Middle frontal gyrus (tissue), 1 donor: Measurements from ENCODE around the gene XRCC4.
"Not testable (repeated sequence)": the region's sequence is repeated elsewhere in the genome, so short reads cannot be mapped to it uniquely, and the experiment has no call there.

Experiments
- DNase-seq: peaks from one replicate; pipeline ENCODE4 v3.0.0-alpha.2; 2015; ENCODE audit warnings: low spot score; ENCODE audit errors: extremely low spot score

The XRCC4 gene

DNA sequence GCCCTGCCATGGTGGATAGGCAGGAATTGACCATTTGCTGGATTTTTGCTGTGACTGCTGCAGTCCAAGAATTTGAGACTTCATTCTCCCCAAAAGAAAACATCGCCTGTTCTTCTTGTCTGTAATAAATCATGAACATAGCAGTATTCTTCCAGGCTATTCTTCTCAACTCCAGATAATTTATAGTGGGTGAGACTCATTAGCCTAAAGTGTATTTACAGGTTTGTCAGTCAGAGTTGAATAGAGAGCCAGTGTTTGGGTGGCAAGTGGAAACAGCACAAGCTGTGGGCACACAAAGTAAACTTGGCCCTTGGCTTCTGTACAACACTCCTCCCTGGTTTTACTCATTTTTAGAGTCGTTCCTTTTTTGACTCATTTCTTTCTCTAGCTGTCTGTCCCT is 266.0 kb downstream of the XRCC4 start:
- DNase-seq: no peak

- no peak for DNase-seq
Measured at GRCh38 chr5:83345423-83345822, 268.1 kb downstream of the XRCC4 start.

DNA sequence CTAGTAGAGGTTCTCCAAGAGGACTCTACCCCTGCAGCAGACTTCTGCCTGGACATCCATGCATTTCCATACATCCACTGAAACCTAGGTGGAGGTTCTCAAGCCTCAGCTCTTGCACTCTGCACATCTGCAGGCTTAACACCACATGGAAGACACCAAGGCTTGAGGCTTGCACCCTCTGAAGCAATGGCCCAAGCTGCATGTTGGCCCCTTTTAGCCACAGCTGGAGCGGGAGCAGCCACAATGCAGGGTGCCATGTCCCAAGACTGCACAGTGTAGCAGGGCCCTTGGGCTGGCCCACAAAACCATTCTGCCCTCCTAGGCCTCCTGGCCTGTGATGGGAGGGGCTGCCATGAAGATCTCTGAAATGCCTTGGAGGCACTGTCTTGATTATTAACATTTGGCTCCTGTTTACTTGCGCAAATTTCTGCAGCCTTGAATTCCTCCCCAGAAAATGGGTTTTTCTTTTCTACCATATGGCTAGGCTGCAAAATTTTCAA is 271.0 kb downstream of the XRCC4 start:
- no peak for DNase-seq

GRCh38 chr5:83353231-83353630 is 275.9 kb downstream of the XRCC4 start:
- DNase-seq: no peak

- no peak for DNase-seq
Measured at GRCh38 chr5:83353774-83354173, 276.4 kb downstream of the XRCC4 start.

GRCh38 chr5:83354958-83355357 is 277.6 kb downstream of the XRCC4 start:
- no peak for DNase-seq

DNA sequence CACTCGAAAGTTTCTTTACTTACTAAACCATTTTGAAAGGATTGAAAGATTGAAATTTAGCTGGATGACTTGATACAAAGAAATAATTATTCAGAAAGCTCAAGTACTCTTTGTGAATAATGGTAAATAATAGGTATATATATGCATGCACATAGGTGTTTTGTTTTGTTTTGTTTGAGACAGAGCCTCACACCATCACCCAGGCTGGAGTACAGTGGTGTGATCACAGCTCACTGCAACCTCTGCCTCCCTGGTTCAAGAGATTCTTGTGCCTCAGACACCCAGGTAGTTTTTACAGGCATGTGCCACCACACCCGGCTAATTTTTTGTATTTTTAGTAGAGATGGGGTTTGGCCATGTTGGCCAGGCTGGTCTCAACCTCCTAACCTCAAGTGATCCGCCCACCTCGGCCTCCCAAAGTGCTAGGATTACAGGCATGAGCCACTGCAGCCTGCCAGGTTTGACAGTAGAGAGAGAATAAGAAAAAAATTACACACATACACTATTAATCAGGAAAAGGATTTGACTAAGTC is 278.2 kb downstream of the XRCC4 start:
- DNase-seq: not testable (repeated sequence)

DNA sequence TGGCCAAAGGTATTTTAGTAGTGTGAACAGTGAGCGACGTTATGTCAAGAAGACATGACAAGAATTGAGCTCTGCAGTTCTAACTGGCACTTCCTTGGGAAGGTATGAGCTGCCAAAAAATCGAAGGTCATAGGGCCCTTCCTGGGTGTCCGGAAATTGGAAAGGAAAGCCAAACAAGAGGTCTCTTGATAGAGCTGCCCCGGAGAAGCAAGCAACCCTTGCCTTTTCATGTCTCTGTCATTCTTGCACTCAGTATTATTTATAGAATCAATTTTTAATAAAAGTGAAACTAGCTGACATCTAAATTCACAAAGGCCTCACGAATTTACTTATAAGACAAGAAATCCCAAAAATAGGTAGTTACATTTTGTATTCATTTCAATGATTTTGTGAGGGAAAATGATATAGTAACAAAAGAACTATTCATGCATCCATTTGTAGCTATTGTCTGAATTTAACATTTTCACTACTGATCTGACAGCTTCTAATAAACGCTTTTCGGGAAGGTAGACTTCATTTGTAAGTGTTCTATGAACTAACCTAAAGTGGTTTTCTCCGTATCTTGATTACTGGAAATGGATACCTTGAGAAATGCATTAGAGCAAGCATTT is 280.4 kb downstream of the XRCC4 start:
- DNase-seq: no peak

- DNase-seq: no peak
Measured at GRCh38 chr5:83360573-83360972, 283.2 kb downstream of the XRCC4 start.

GRCh38 chr5:83362526-83362925 is 285.2 kb downstream of the XRCC4 start:
- no peak for DNase-seq

- no peak for DNase-seq
Measured at GRCh38 chr5:83363111-83363885, 286.0 kb downstream of the XRCC4 start.

DNA sequence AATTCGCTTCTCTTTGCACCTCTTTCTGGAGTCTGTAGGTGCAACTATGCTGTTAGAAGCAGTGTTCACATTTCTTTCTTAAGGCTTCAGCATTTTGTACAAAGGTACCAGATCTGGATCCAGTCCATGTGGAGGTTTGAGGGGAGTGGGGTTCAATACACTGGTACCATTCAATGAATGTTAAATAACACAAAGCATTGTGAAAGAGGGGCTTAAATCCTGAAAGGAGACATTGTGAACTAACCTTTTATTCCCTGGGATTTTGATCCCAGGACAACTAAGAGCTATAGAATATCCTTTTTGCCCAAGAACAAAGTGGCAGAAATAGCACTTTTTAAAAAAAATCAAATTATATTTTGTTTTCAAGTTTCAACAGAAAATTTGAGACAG is 286.5 kb downstream of the XRCC4 start:
- no peak for DNase-seq

- no peak for DNase-seq
Measured at GRCh38 chr5:83364312-83365299, 287.3 kb downstream of the XRCC4 start.

DNA sequence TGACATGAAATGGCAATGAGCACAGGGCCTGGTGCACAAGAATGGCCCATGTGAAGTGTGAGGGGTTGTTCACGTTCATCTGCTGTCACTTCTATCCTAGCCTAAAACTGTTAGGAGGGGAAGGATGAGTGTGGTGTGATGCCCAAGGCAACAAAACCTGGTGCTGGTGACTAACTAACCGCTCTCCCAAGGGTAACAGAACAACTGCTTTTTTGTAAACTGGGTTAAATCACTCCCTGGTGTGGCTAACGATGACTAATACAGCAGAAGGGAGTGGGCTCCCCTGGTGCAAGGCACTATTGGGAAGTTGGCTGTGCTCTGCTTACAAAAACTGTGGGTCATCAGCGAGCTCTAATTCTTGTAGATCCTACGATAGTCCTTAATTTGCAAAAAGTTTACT is 291.0 kb downstream of the XRCC4 start:
- DNase-seq: no peak

GRCh38 chr5:83368835-83369234 is 291.5 kb downstream of the XRCC4 start:
- DNase-seq: no peak

DNA sequence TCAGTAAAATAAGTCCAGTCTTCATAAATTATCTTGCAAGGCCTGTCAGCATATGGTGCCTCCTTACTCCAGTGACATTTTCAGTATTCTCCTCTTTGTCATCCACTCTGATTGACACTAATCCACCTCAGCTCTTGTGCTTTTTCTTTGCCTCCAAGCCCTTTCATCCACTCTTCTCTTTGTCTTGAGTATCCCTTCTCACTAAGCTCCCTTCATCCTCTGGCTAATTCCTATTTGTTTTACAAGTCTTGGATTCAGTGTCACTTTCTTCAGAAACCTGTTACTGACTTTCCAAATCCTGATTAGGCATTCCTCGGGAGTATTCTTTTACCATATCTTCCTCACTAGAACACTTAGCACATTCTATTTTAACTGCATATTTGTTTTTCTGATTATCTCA is 293.6 kb downstream of the XRCC4 start:
- no peak for DNase-seq

- DNase-seq: no peak
Measured at GRCh38 chr5:83371726-83372125, 294.4 kb downstream of the XRCC4 start.

- no peak for DNase-seq
Measured at GRCh38 chr5:83374547-83374946, 297.2 kb downstream of the XRCC4 start.

GRCh38 chr5:83375049-83375745 is 297.9 kb downstream of the XRCC4 start:
- no peak for DNase-seq

DNA sequence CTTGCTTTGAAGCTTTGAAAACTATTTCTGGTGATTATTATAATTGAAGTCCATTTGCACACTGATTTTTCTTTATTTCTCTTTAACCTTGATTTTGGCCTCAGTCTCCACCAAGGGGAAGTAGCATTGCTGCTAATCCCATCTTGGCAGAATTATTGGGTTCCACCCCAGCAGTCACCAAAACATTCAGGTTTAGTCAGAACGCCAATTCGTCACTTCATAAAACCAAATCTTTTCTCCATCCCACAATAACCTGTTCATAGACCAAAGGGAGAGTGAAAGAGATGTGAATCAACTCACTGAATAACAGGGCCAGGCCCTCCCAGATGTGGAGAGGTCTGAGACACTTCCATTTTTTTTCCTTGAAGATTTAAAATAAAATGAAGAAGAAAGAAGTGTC is 299.1 kb downstream of the XRCC4 start:
- DNase-seq: no peak
